Urothelium cell line (cell line): Measurements from ENCODE around the gene MTCH1.

Experiments
- DNase-seq: peaks from one replicate; pipeline ENCODE4 v3.0.0; 2011; ENCODE audit warnings: low spot score, mixed read lengths
- FAIRE-seq: peaks from 2 replicates; lab custom pipeline; 2011; peaks lifted over from hg19 to GRCh38; lab: Jason Lieb, UNC

Gene MTCH1

GRCh38 chr6:37018198-37019064, 32.4 kb upstream of the MTCH1 start:
- FAIRE-seq, result peak; percentile 40

GRCh38 chr6:37017606-37018197, 31.7 kb upstream of the MTCH1 start:
- FAIRE-seq (no peak), DNase-seq (no peak)

More at GRCh38 chr6:37018198-37019064, 32.4 kb upstream of the MTCH1 start:
- DNase-seq, result peak; percentile 90

DNA sequence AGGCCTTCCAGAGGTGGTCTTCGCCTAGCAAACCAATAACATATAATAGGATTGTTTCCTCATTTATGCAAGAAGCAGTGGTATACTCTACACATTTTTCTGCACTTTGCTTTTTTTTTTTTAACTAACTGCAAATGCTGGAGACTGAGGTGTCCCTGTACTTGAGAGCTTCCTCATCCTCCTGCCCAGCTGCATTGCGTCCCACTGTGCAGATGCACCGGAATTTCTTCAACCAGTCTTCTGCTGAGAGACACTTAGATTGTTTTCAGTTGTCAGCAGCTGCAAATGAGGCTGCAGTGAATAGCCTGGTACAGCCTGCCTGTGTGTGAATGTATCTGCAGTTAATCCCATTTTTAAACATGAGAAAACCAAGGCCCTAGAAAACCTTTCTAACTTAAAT, 31.0 kb upstream of the MTCH1 start:
- DNase-seq (no peak), FAIRE-seq (no peak)

DNA sequence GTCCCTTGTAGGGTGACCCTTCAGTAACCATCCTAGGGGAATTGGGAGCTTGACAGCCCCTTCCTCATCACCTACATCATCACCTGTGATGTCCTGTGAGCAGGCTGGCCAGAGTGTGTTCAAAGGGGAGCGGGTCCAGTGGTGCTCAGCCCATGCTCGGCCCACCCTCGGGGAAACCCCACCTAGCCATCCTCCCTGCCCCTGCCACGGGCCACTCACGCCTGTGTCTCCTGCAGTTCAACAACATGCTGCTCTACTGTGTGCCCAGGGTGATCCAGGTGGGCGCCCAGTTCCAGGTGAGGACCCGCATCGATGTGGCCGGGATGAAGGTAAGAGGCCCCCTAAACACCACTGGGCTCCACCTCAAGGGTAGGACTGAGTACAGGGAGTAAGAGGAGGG, 29.5 kb upstream of the MTCH1 start:
- FAIRE-seq (no peak), DNase-seq (no peak)

GRCh38 chr6:37014667-37015066, 28.7 kb upstream of the MTCH1 start:
- DNase-seq, result no peak
- FAIRE-seq, result no peak

DNA sequence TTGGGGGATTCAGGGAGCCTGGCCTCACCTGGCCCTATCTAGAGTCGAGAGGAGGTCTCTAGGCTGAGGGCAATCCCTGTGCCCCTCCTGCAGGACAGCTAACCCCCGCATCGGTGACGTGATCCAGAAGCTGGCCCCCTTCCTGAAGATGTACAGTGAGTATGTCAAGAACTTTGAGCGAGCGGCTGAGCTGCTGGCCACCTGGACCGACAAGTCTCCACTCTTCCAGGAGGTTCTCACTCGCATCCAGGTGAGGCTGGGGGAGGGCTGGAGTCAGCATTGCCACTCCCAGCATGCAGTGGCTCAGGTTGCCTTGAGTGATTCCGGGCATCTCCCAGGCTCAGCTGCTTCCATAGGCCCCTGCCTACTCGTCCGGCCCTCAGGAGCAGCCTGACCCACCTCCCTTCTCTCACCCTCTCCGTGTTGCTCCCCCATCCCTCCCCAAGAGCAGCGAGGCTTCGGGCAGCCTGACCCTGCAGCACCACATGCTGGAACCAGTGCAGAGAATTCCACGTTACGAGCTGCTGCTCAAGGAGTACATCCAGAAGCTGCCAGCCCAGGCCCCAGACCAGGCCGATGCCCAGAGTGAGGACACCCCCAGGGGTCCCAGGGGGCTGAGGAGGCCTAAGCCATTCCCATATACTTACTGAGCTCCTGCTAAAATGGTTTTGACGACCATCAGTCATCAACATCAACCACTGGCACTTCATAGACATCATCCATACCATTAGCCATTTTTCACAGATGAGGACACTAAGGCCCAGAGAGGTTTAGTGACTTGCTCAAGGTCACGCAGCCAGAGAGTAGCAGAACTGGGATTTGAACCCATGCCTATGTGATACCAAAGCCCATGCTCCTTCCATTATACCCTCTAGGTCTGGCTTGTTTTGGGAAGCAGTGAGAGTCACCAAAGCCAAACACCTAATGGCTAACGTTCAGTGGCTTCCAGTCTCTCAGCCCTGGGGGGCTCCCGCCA, 27.8 kb upstream of the MTCH1 start:
- FAIRE-seq, result no peak
- no peak for DNase-seq

DNA sequence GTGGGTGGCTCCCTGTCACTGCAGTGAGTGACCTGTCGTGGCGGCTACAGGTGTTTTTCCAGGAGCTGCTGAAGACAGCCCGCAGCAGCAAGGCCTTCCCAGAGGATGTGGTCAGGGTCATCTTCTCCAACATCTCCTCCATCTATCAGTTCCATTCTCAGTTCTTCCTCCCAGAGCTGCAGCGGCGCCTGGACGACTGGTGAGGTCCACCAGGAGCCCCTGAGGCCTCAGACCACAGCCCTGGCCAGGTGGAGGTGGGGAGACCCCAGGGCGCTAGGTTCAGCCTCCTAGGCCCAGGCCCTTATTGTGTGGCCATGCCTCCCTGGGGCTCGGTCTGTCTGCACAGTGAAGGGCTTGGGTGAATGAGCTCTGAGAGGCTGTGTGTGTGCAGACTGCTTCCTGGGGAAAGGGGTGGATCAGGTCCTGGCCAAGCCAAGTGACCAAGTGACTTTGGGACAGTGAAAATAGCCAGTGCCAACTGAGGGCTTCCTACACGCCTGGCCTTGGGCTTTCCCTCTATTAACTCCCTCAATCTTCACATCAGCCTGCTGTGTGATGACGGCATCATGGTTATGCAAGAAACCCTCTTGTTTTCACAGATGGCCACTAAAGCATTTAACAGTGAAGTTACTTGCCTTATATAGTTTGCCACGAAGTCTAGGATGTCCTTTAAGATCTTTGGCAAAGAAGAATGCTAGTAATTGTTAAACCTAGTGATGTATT, 25.8 kb upstream of the MTCH1 start:
- DNase-seq (no peak), FAIRE-seq (no peak)

DNA sequence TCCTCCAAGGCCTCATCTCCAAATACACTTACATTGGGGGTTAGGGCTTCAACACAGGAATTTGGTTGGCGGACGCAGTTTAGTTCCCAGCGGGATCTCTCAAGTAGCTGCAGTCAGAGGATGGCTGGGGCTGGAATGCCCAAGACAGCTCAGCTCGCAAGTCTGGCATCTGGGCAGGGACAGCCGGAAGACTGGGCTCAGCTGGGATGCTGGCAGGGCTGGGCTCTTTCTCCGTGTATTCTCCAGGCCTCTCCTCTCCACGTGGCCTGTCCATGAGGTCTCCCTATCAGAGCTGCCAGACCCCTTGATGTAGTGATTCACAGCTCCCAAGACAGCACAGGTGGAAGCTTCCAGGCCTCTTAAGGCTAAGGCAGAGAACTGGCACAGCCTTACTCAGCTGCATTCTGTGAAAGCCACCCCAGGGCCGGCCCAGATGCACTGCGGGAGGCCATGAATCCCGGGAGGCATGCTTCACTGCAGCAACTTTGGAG, 24.5 kb upstream of the MTCH1 start:
- DNase-seq (no peak), FAIRE-seq (no peak)

GRCh38 chr6:37008484-37009465, 22.8 kb upstream of the MTCH1 start:
- no peak for DNase-seq
- no peak for FAIRE-seq

GRCh38 chr6:37007340-37008043, 21.5 kb upstream of the MTCH1 start:
- FAIRE-seq (peak; percentile 27), DNase-seq (peak; percentile 61)

DNA sequence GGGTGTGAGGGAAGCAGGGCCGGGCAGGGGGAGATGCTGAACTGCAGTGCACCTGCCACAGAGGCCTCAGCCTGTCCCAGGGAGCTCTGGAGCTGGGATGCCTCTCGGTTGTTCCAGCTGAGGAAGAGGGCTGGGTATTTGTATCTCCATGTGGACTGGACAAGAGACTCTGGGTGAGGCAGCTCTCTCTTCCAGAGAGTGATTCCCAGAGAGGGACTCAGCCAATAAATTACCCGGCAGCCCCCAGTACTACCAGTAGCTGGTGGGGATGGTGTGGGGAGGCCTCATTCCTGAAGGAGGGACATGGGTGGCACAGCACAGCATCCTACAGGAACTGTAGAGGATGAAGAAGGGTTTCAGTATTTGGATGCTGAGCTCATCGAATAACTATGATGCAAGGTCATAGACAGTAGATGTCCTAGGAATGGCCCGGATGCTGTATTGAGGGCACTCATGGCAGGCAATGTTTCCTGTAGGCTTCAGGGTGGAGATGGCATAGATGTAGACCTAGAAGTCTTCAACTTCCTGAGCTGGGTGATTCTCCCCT, 20.9 kb upstream of the MTCH1 start:
- no peak for DNase-seq
- FAIRE-seq, result no peak

GRCh38 chr6:37005827-37006567, 20.0 kb upstream of the MTCH1 start:
- FAIRE-seq, result no peak

DNA sequence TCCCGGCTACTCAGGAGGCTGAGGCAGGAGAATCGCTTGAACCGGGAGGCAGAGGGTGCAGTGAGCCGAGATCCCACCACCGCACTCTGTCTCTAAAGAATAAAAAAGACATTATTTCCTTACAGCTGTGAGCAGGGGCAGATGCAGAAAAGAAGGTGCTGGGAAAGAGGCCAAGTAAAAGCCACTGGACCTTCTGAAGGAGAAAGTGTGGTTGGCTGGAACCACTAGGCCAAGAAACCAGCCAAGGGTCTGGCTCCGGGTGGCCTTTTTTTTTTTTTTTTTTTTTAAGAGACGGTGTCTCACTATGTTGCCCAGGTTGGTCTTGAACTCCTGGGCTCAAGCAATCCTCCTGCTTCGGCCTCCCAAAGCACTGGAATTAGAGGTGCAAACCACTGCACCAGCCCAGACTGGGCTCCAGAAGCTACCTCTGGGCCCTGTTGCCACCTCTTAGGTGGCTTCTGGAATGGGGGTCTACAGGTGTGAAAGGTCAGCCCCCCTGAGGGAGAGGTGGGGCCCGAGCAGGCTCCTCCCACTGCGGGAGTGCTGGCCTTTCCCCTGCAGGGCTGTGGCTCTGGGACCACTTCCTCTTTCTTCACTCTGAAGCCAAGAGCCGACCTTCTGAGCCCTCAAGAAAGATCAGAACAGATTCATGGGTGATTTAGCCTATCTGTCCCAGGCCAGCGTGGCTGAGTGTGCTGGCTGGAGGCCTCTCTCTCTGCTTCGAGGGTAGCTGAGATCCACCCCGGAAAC, 19.2 kb upstream of the MTCH1 start, which contains the start of gene FGD2:
FGD2 (plus strand) TSS at position 595 of the 750 bp plus-strand sequence. CDS start 163 bp downstream, outside the sequence.
- no peak for DNase-seq
- FAIRE-seq, result no peak

More at GRCh38 chr6:37005827-37006567, 20.0 kb upstream of the MTCH1 start:
- no peak for DNase-seq

DNA sequence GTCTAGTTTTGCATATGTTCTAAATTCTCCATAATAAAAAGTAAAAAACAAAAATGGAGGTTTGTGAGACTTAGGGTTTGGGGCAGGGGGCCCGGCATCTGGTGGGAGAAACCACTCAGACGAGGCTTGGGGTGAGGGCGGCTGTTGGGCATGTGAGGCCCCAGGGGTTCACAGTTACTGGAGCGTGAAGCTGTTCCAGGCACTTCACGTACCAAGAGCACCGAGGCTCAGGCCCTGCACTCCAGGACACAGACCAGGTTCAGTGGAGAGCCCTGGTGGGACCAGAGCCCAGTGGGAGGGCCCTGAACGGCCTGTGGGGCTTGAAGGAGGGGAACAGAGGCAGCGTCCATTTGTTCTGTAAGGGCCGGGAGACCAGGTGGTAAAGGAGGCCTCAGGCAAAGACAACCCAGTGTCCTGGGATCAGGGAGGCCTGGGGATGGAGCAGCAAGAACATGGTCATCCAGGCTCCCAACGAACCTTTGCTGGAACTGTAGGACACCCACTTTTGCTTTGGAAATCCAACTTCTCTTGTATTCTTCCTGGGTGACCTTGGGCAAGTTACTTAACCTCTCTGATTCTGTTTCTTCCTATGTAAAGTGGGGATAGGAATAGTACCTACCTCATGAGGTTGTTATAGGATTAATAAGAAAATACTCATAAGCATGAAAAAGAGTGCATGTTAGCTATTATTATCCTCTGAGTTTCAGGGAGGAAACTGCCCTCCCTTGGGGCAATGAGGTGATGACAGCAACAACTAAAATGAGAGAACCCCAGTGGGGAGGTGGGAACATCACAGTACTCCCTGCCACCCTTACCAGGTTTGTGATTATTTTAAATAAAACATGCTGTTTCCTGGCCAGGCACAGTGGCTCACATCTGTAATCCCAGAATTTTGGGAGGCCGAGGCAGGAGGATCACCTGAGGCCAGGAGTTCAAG, 18.3 kb upstream of the MTCH1 start:
- DNase-seq (no peak), FAIRE-seq (no peak)

- FAIRE-seq (no peak), DNase-seq (no peak)
Measured at GRCh38 chr6:36999751-37000125, 13.7 kb upstream of the MTCH1 start.
